Neuronal stem cell (in vitro differentiated cells): ENCODE measurements around the gene CSH1.
A peak's percentile ranks its signal among the peaks of the same experiment; 100 is the strongest.
"Not testable (repeated sequence)": the region's sequence is repeated elsewhere in the genome, so short reads cannot be mapped to it uniquely, and the experiment has no call there.

Experiments used
- DNase-seq: peaks from one replicate; pipeline ENCODE4 v3.0.0-alpha.2; 2013; ENCODE audit warnings: low spot score
- H2AFZ ChIP-seq: one replicate; pipeline ENCODE4 v1.6.1; 2013; ENCODE audit warnings: mild to moderate bottlenecking, low read length, inconsistent platforms
- H2AK5ac ChIP-seq: 2 replicates; pipeline ENCODE4 v1.6.1; 2013; ENCODE audit warnings: low read depth, mild to moderate bottlenecking, inconsistent platforms, low read length, moderate library complexity, mixed read lengths
- H2BK120ac ChIP-seq: 2 replicates; pipeline ENCODE4 v1.6.1; 2013; ENCODE audit warnings: low read depth, mild to moderate bottlenecking, inconsistent platforms, low read length, moderate library complexity, mixed read lengths
- H2BK12ac ChIP-seq: one replicate; pipeline ENCODE4 v1.6.1; 2013; ENCODE audit warnings: low read length, inconsistent platforms
- H2BK15ac ChIP-seq: 2 replicates; pipeline ENCODE4 v1.6.1; 2013; ENCODE audit warnings: mild to moderate bottlenecking, low read length, inconsistent platforms, mixed read lengths
- H2BK5ac ChIP-seq: one replicate; pipeline ENCODE4 v1.6.1; 2013; ENCODE audit warnings: inconsistent platforms, mild to moderate bottlenecking, low read length, moderate library complexity
- H3K14ac ChIP-seq: one replicate; pipeline ENCODE4 v1.6.1; 2013; ENCODE audit warnings: low read length, inconsistent platforms
- H3K18ac ChIP-seq: 2 replicates; pipeline ENCODE4 v1.6.1; 2013; ENCODE audit warnings: low read length, inconsistent platforms
- H3K23ac ChIP-seq: 2 replicates; pipeline ENCODE4 v1.6.1; 2013; ENCODE audit warnings: low read depth, mild to moderate bottlenecking, mixed read lengths, low read length, inconsistent platforms; ENCODE audit not compliant: poor library complexity
- H3K27ac ChIP-seq: replicated peaks from 3 replicates; pipeline ENCODE4 v1.5.1; 2013; ENCODE audit warnings: low read length, inconsistent platforms
- H3K27me3 ChIP-seq, 3 experiments: 2 replicates each; pipeline ENCODE4 v1.6.1; 2013; ENCODE audit warnings: low read length in 3 of 3, mild to moderate bottlenecking in 2 of 3, inconsistent platforms in 1 of 3, low read depth in 1 of 3, mixed read lengths in 1 of 3, moderate library complexity in 1 of 3; ENCODE audit not compliant: control insufficient read depth in 3 of 3, insufficient read depth in 3 of 3
- H3K36me3 ChIP-seq, 2 donors: replicated peaks in 1 of 2; 2 replicates each; pipeline ENCODE4 v1.6.1; 2013; ENCODE audit warnings: low read length in 2 of 2; ENCODE audit not compliant: control insufficient read depth in 2 of 2, insufficient read depth in 2 of 2
- H3K4ac ChIP-seq: 2 replicates; pipeline ENCODE4 v1.6.1; 2013; ENCODE audit warnings: inconsistent platforms, mild to moderate bottlenecking, low read length, moderate library complexity
- H3K4me1 ChIP-seq, 2 donors: 1 replicate in 1 of 2; 2 replicates in 1 of 2; pipeline ENCODE4 v1.6.1; 2013; ENCODE audit warnings: low read length in 2 of 2, low read depth in 1 of 2; ENCODE audit not compliant: control insufficient read depth in 2 of 2, insufficient read depth in 1 of 2
- H3K4me2 ChIP-seq: one replicate; pipeline ENCODE4 v1.6.1; 2013; ENCODE audit warnings: mild to moderate bottlenecking, low read length, inconsistent platforms; ENCODE audit not compliant: insufficient read depth, poor library complexity, severe bottlenecking
- H3K4me3 ChIP-seq, 2 donors: 2 replicates each; pipeline ENCODE4 v1.5.1; 2013; ENCODE audit warnings: low read length in 2 of 2, mild to moderate bottlenecking in 2 of 2, inconsistent platforms in 1 of 2, moderate library complexity in 1 of 2
- H3K79me1 ChIP-seq: one replicate; pipeline ENCODE4 v1.6.1; 2013; ENCODE audit warnings: low read depth, mild to moderate bottlenecking, inconsistent platforms, low read length, moderate library complexity
- H3K9ac ChIP-seq: one replicate; pipeline ENCODE4 v1.6.1; 2013; ENCODE audit warnings: mild to moderate bottlenecking, low read depth, low read length, inconsistent platforms; ENCODE audit not compliant: poor library complexity
- H3K9me3 ChIP-seq, 2 donors: replicated peaks in 1 of 2; 2 replicates each; pipeline versions ENCODE3 to v1.6.1; 2013; ENCODE audit warnings: low read length in 2 of 2, mild to moderate bottlenecking in 2 of 2, inconsistent platforms in 1 of 2, low read depth in 1 of 2, mixed read lengths in 1 of 2, moderate library complexity in 1 of 2; ENCODE audit not compliant: control insufficient read depth in 2 of 2, insufficient read depth in 1 of 2
- H4K8ac ChIP-seq: one replicate; pipeline ENCODE4 v1.6.1; 2013; ENCODE audit warnings: low read depth, mild to moderate bottlenecking, inconsistent platforms, low read length, moderate library complexity
- H4K91ac ChIP-seq: one replicate; pipeline ENCODE4 v1.6.1; 2013; ENCODE audit warnings: low read length, low read depth, mild to moderate bottlenecking, inconsistent platforms; ENCODE audit not compliant: poor library complexity
- WGBS, 2 donors: extraction: QIAGEN DNeasy Blood & Tissue Kit; methylation state at CpG; one replicate each; pipeline ENCODE4 v1.1.7; 2013; ENCODE audit warnings: missing lambda C conversion rate in 2 of 2, mixed read lengths in 1 of 2; ENCODE audit not compliant: insufficient read length in 2 of 2, insufficient replicate concordance in 1 of 2; ENCODE audit errors: extremely low coverage in 2 of 2; 5-methylcytosine and 5-hydroxymethylcytosine counted together

CSH1 gene

DNA sequence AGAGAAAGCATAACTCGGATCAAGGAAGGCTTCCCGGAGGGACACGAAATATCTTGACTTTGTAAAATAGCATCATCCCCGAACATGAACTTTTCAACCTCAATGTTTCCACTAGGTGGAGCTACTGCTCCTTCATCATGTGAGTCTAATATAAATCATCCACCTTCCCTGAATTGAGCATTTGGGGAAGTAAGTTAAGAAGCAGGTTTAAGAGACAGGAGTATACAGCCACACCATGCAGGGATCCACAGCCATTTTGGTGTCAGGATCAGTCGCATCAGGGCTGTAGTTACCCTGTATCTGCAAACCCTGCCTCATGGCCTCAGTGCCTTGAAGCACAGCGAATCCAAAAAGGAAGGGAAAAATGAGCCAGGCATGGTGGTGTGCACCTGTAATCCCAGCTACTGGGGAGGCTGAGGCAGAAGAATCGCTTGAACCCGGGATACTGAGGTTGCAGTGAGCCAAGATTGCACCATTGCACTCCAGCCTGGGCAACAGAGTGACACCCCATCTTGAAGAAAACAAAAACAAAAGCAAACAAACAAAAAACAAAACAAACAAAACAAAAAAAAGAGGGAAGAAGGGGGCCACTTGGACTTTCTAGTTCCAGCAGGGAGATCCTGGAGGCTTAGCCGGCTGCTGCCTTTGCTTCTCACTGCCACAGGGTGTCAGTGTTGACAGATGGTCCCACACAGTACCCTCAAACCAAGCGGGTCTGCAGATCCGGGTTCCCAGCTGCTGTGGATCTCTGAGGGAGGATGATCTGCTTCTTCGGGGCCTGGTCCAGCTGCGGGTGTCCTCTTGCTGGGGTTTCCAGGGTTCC lies 7.1 kb downstream of the CSH1 start:
- not testable (repeated sequence) for H4K91ac ChIP-seq, H3K4me2 ChIP-seq, H3K27me3 ChIP-seq, H3K14ac ChIP-seq, H2AFZ ChIP-seq, H3K18ac ChIP-seq, H3K23ac ChIP-seq, H2BK5ac ChIP-seq, H3K27ac ChIP-seq, H4K8ac ChIP-seq, H3K36me3 ChIP-seq, H2BK120ac ChIP-seq, H3K9ac ChIP-seq, DNase-seq, H3K4me1 ChIP-seq, H3K79me1 ChIP-seq, H3K4me3 ChIP-seq, H3K4ac ChIP-seq, H2AK5ac ChIP-seq, H2BK12ac ChIP-seq, H3K9me3 ChIP-seq, H2BK15ac ChIP-seq
- WGBS, 2 donors = no CpG with 5 or more reads among the region's 13 CpGs

DNA sequence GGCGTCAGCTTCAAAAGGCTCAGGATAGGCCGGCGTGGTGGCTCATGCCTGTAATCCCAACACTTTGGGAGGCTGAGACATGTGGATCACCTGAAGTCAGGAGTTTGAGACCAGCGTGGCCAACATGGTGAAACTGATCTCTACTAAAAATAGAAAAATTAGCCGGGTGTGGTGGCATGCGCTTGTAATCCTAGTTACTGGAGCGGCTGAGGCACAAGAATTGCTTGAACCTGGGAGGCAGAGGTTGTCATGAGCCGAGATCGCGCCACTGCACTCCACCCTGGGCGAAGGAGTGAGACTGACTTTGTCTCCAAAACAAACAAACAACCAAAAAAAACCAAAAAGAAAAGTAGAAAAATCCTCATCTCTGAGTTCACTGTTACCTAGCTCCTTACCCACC lies 11.3 kb downstream of the CSH1 start:
- not testable (repeated sequence) for H2BK12ac ChIP-seq, H2AFZ ChIP-seq, H3K4me2 ChIP-seq, H3K79me1 ChIP-seq, H3K9ac ChIP-seq, H3K23ac ChIP-seq, H4K91ac ChIP-seq, H2AK5ac ChIP-seq, H2BK15ac ChIP-seq, DNase-seq, H3K4me1 ChIP-seq, H3K9me3 ChIP-seq, H2BK5ac ChIP-seq, H3K4me3 ChIP-seq, H4K8ac ChIP-seq, H3K4ac ChIP-seq, H3K36me3 ChIP-seq, H3K18ac ChIP-seq, H3K14ac ChIP-seq, H2BK120ac ChIP-seq, H3K27ac ChIP-seq, H3K27me3 ChIP-seq
- no CpG with 5 or more reads among the region's 11 CpGs for whole genome bisulfite sequencing, 2 donors

DNA sequence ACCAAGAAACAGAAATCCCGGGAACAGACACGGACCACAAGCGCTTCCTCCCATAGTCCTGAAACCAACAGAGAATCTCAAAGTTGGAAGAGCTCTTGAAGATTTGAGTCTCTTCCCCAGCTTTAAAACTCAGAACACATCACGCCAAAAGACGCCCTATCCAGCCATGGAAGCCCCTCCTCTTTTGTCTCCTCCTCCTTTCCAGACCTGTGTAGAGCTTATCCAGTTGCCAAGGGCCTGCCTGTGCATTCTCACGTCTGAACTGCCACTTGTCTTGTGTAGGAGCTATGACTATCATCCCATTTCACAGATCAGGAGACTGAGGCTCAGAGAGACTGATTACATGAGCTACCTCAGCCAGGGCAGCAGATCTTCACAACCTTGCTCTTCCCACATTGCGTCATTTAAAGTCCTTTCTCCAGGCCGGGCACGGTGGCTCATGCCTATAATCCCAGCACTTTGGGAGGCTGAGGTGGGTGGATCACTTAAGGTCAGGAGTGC lies 13.7 kb downstream of the CSH1 start:
- not testable (repeated sequence) for H3K4me2 ChIP-seq, H4K8ac ChIP-seq, H3K18ac ChIP-seq, H3K27ac ChIP-seq, H3K4me1 ChIP-seq, H4K91ac ChIP-seq, H3K36me3 ChIP-seq, H2BK5ac ChIP-seq, H2BK120ac ChIP-seq, H3K27me3 ChIP-seq, H2AK5ac ChIP-seq, H3K14ac ChIP-seq, H3K79me1 ChIP-seq, H2AFZ ChIP-seq, H3K4me3 ChIP-seq, H2BK15ac ChIP-seq, H3K4ac ChIP-seq, H3K9ac ChIP-seq, DNase-seq, H3K9me3 ChIP-seq, H2BK12ac ChIP-seq
- H3K23ac ChIP-seq = peak overlapping the region; percentile 43
- no CpG with 5 or more reads among the region's 9 CpGs for WGBS, 2 donors

DNA sequence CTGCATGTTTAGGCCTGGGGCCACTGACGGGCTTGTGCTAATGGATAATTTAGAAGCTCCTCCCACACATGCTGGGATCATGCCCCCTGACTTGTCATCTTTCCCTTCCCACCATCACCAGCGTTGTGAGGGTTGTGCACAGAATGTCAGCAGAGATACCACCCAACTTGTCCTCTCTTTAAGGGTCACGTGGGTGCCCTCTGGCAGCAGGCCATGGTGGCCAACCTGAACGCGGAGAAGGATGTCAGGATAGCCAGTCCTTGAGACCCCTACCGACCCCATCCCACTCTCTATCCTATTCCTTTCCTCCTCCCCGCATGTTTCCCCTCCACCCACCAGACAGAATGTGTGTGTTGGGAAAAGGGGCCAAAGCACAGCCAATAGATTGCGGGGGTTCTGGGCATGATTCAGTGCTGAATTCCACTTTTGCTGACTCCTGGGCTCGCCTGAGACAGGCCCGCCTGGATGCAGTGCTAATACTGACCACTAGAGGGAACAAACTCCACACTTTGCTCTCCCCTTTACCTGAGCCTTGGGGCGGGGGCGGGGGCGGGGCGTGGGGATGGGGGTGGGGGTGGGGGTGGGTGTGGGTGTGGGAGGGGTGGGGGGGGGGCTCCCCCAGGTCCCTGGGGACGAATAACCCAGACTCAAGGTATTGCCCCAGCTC lies 14.3 kb downstream of the CSH1 start, which contains the start of gene GH2:
TSS of gene GH2 (minus strand) at position 10 of the 667 bp plus-strand sequence. CDS start 143 bp downstream, outside the sequence.
- Histone ChIP-seq H3K4me1 (no peaks in the 10 kb centered on the region), H3K27me3 (no peaks in the 10 kb centered on the region), H2AFZ (no peak within 1 kb of the TSS), H3K4ac (no peak within 1 kb of the TSS), H2BK120ac (no peak within 1 kb of the TSS), H3K27ac (no peak within 1 kb of the TSS), H2BK12ac (no peak within 1 kb of the TSS), H3K23ac (peak within 1 kb of the TSS; percentile 43), H4K8ac (no peak within 1 kb of the TSS), H3K79me1 (no peaks in the 10 kb centered on the region), H3K36me3 (no peaks in the 10 kb centered on the region), H3K9me3 (no peaks in the 10 kb centered on the region), H3K4me2 (no peak within 1 kb of the TSS), H3K18ac (no peak within 1 kb of the TSS), H3K9ac (no peak within 1 kb of the TSS), H3K4me3 (no peak within 1 kb of the TSS), H2BK15ac (no peak within 1 kb of the TSS), H2BK5ac (peak within 1 kb of the TSS; percentile 82), H4K91ac (no peak within 1 kb of the TSS), H3K14ac (peak within 1 kb of the TSS; percentile 71), H2AK5ac (no peak within 1 kb of the TSS)
- WGBS, 2 donors = no CpG with 5 or more reads among the region's 15 CpGs
- peak; percentile 48 for DNase-seq
